Measurements from ENCODE around the gene APEX1.

- TF ChIP-seq POLR2A (IDR thresholded peaks at IDR 0.05) (no peak), EP300 (IDR thresholded peaks at IDR 0.05) (no peak)
Measured at GRCh38 chr14:20419419-20419818, 35.6 kb upstream of the APEX1 start.

All from upper lobe of left lung (tissue), 4 donors.